GM12878 (cell line): ENCODE results near the gene LHX2. TPM values are rescaled to one million over a fixed set of nuclear protein-coding genes. Genes with fewer than 3 reads are reported as not detected.

Experiments used
- ATAC-seq: fragments of 200-7000 bp; cut with Tn5 transposase; 3 replicates; pipeline ENCODE4 v1.9.1; 2020; ENCODE audit warnings: mild to moderate bottlenecking, moderate library complexity
- BruUV-seq: library from RNA; stranded (reverse); fragments of 400-500 nt; replicated peaks from 2 replicates; lab custom pipeline; 2021; lab: Mats Ljungman, UMichigan
- CTCF ChIA-PET: fragments of 300-600 bp; sonication (Branson Sonifier 250); formaldehyde crosslinking; extraction: SDS; loops from one replicate; lab custom pipeline; 2021; ENCODE audit warnings: inconsistent platforms; lab: Yijun Ruan, JAX
- POLR2A ChIA-PET: fragments of 350-600 bp; formaldehyde crosslinking; extraction: SDS; loops from one replicate; lab custom pipeline; 2021; ENCODE audit warnings: inconsistent platforms; lab: Charles Lee
- RAD21 ChIA-PET: fragments of 300-600 bp; sonication (Branson Sonifier 250); formaldehyde crosslinking; loops from one replicate; lab custom pipeline; 2023; ENCODE audit warnings: antibody characterized with exemption; ENCODE audit not compliant: unreplicated experiment; lab: Charles Lee
- SMC1A ChIA-PET: fragments of 300-600 bp; sonication (Branson Sonifier 250); formaldehyde crosslinking; loops from one replicate; lab custom pipeline; 2023; ENCODE audit not compliant: unreplicated experiment, uncharacterized antibody; lab: Charles Lee
- DNase-seq: peaks from one replicate; pipeline ENCODE4 v3.0.0-alpha.2; 2011; ENCODE audit warnings: low read depth, low spot score
- FAIRE-seq: peaks from 3 replicates; lab custom pipeline; 2011; peaks lifted over from hg19 to GRCh38; lab: Jason Lieb, UNC
- H2AFZ ChIP-seq: 2 replicates; pipeline ENCODE4 v1.6.0; 2011; ENCODE audit warnings: low read depth, low read length, control low read depth; ENCODE audit not compliant: control insufficient read depth
- H3K27ac ChIP-seq: 2 replicates; pipeline ENCODE4 v1.5.1; 2011; ENCODE audit warnings: control low read depth; ENCODE audit not compliant: control insufficient read depth, insufficient read depth
- H3K27me3 ChIP-seq, 2 experiments: replicated peaks in 1 of 2; 2 replicates each; pipeline versions ENCODE4 v1.6.0 to v1.6.1; 2011; ENCODE audit warnings: low read length in 1 of 2; ENCODE audit not compliant: control insufficient read depth in 2 of 2, insufficient read depth in 2 of 2
- H3K36me3 ChIP-seq, 2 experiments: 2 replicates each; pipeline ENCODE4 v1.5.1; 2011; ENCODE audit warnings: low read length in 1 of 2; ENCODE audit not compliant: control insufficient read depth in 2 of 2, insufficient read depth in 2 of 2
- H3K4me1 ChIP-seq: 2 replicates; pipeline ENCODE4 v1.6.1; 2011; ENCODE audit warnings: mild to moderate bottlenecking, low read length, moderate library complexity, mixed read lengths; ENCODE audit not compliant: control insufficient read depth, insufficient read depth
- H3K4me2 ChIP-seq: 2 replicates; pipeline ENCODE4 v1.6.0; 2011; ENCODE audit warnings: control low read depth; ENCODE audit not compliant: control insufficient read depth, insufficient read depth
- H3K4me3 ChIP-seq: fragments of 200-600 bp; sonication (generic); 2 replicates; pipeline ENCODE4 v1.5.1; 2016
- H3K79me2 ChIP-seq: 2 replicates; pipeline ENCODE4 v1.6.0; 2011; ENCODE audit warnings: low read length; ENCODE audit not compliant: control insufficient read depth, insufficient read depth
- H3K9ac ChIP-seq: 2 replicates; pipeline ENCODE4 v1.8.0; 2011; ENCODE audit warnings: low read length, control low read depth, mixed read lengths; ENCODE audit not compliant: control insufficient read depth, insufficient read depth
- H3K9me3 ChIP-seq: replicated peaks from 3 replicates; pipeline ENCODE4 v1.5.1; 2011; ENCODE audit warnings: mild to moderate bottlenecking, low read length; ENCODE audit not compliant: control insufficient read depth, insufficient read depth
- H4K20me1 ChIP-seq: 2 replicates; pipeline ENCODE4 v1.6.0; 2011; ENCODE audit not compliant: control insufficient read depth, insufficient read depth
- ETV6 ChIP-seq, 2 experiments: fragments of 450-650 bp in 1 of 2; IDR thresholded peaks in 1 of 2; conservative IDR thresholded peaks in 1 of 2; 2 replicates each; pipeline ENCODE4 v1.6.1; 2014; ENCODE audit warnings: antibody characterized with exemption in 1 of 2, borderline replicate concordance in 1 of 2, low read depth in 1 of 2, mild to moderate bottlenecking in 1 of 2, moderate library complexity in 1 of 2
- EZH2 ChIP-seq: IDR thresholded peaks from 2 replicates; pipeline ENCODE4 v1.6.1; 2012; ENCODE audit warnings: low read depth, mild to moderate bottlenecking, control low read depth, inconsistent platforms, low read length, borderline replicate concordance; ENCODE audit not compliant: control insufficient read depth
- HDAC6 ChIP-seq: fragments of 200-600 bp; sonication (generic); IDR thresholded peaks from one replicate; pipeline ENCODE4 v1.8.0; 2017; ENCODE audit warnings: antibody characterized with exemption; ENCODE audit not compliant: unreplicated experiment
- RAD51 ChIP-seq: fragments of 450-650 bp; IDR thresholded peaks from 2 replicates; pipeline ENCODE4 v1.6.1; 2016; ENCODE audit warnings: moderate library complexity, mild to moderate bottlenecking, inconsistent platforms
- SMAD5 ChIP-seq: IDR thresholded peaks from 2 replicates; pipeline ENCODE4 v1.6.1; 2016; ENCODE audit warnings: antibody characterized with exemption, low read depth
- SUPT20H ChIP-seq: IDR thresholded peaks from 2 replicates; pipeline ENCODE4 v1.6.1; 2011; ENCODE audit warnings: low read depth, mild to moderate bottlenecking, low read length, moderate library complexity, borderline replicate concordance; ENCODE audit not compliant: control insufficient read depth
- ZBED1 ChIP-seq: IDR thresholded peaks from 2 replicates; pipeline ENCODE4 v1.6.1; 2016; ENCODE audit warnings: borderline replicate concordance
- WGBS: methylation state at CpG from one replicate; pipeline ENCODE4 v1.1.6; 2016; ENCODE audit warnings: low lambda C conversion rate; ENCODE audit not compliant: insufficient replicate concordance, insufficient coverage; ENCODE audit errors: missing lambda C conversion rate; 5-methylcytosine and 5-hydroxymethylcytosine counted together
- in situ Hi-C: fragments of 300-500 bp; cut with MboI; formaldehyde crosslinking; loops from 9 replicates; pipeline ENCODE4 v1.14.3; 2018; ENCODE audit warnings: mixed read lengths
- intact Hi-C: fragments of 100-400 bp; cut with micrococcal nuclease; formaldehyde crosslinking; loops from one replicate; pipeline ENCODE4 v1.14.2; 2022; ENCODE audit not compliant: unreplicated experiment
- polyA plus RNA-seq, 11 experiments: library from polyadenylated mRNA; depleted of rRNA in 4 of 11; unstranded in 6 of 11; stranded (reverse) in 5 of 11; fragments of >200 nt; fragmentation: Nextera tagmentation in 4 of 11; fragmentation: Illumina TruSeq in 1 of 11; extraction: Ambion mirVana in 4 of 11; extraction: Trizol in 1 of 11; gene quantifications; 1 replicate in 1 of 11; 2 replicates in 10 of 11; pipeline versions ENCODE4 v1.2.1 to v1.2.3, GENCODE V29; 2011 to 2016; ENCODE audit warnings: inconsistent platforms in 2 of 11, missing spikeins in 2 of 11, low read depth in 1 of 11
- total RNA-seq, 4 experiments: library from RNA; depleted of rRNA in 3 of 4; stranded (reverse); fragments of >200 nt in 3 of 4; fragmentation: Illumina TruSeq in 1 of 4; extraction: Trizol in 1 of 4; gene quantifications; 2 replicates each; pipeline versions ENCODE4 v1.2.1 to v1.2.3, GENCODE V29; 2013 to 2021
- TF ChIP-seq, protein P1 (sequence below): fragments of 450-650 bp; IDR thresholded peaks from 2 replicates; pipeline ENCODE4 v1.6.1; 2018; ENCODE audit warnings: borderline replicate concordance, mild to moderate bottlenecking; ENCODE audit not compliant: partially characterized antibody
- TF ChIP-seq, protein P2 (sequence below): fragments of 450-650 bp; IDR thresholded peaks from 2 replicates; pipeline ENCODE4 v1.6.1; 2017; ENCODE audit warnings: mild to moderate bottlenecking, moderate library complexity
- TF ChIP-seq, protein P3 (sequence below): fragments of 450-650 bp; IDR thresholded peaks from 2 replicates; pipeline ENCODE4 v1.6.1; 2016; ENCODE audit warnings: mild to moderate bottlenecking
- TF ChIP-seq, protein P4 (sequence below): IDR thresholded peaks from 2 replicates; pipeline ENCODE4 v1.6.1; 2012; ENCODE audit warnings: low read length, inconsistent platforms

Gene LHX2
- total and polyA plus RNA-seq, 10 of the 15 experiments (the other 5 are each of a cell fraction or from before 2014, with no cell fraction given): 0.82 to 69.8 (median 5.3) TPM

DNA sequence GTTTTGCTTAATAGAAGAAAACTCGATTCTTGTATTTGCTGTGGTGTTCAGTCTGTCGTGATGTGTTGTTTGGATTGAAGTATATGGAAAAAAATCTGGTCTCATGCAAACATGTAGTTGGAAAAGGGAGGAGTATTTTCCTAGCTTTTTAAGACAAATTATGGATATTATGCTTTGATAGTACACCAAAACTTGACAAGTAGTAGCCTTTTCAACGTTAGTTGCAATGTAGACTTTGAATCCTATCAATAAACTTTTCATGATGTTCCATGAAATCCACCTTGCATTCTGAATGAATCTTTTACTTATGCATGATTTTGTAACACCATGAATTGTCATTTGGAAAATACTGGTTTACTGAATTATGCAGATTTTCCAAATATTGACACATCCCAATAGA lies 64.2 kb downstream of the LHX2 start:
- CTCF ChIA-PET: no interaction called here
- SMC1A ChIA-PET: interaction anchor here (1.0 kb wide), 1 partner anchor 18 kb away, joined by 3 read pairs; no protein-coding TSS in a partner anchor
- WGBS: 32% methylated on average over 3 of the region's 3 CpGs
- Histone ChIP-seq H3K36me3 (no peaks in the 10 kb centered on the region), H3K9me3 (no peaks in the 10 kb centered on the region), H2AFZ (no peak overlapping the region), H3K9ac (no peak overlapping the region), H4K20me1 (no peaks in the 10 kb centered on the region), H3K4me1 (no peaks in the 10 kb centered on the region), H3K79me2 (no peaks in the 10 kb centered on the region)
- POLR2A ChIA-PET: no interaction called here
- intact Hi-C loops: no loop called here
- RAD21 ChIA-PET: no interaction called here
- no peak for FAIRE-seq
- BruUV-seq: no TSS peak
- in situ Hi-C loops: no loop called here
- no peak for ATAC-seq
- TF ChIP-seq, protein P1, sequence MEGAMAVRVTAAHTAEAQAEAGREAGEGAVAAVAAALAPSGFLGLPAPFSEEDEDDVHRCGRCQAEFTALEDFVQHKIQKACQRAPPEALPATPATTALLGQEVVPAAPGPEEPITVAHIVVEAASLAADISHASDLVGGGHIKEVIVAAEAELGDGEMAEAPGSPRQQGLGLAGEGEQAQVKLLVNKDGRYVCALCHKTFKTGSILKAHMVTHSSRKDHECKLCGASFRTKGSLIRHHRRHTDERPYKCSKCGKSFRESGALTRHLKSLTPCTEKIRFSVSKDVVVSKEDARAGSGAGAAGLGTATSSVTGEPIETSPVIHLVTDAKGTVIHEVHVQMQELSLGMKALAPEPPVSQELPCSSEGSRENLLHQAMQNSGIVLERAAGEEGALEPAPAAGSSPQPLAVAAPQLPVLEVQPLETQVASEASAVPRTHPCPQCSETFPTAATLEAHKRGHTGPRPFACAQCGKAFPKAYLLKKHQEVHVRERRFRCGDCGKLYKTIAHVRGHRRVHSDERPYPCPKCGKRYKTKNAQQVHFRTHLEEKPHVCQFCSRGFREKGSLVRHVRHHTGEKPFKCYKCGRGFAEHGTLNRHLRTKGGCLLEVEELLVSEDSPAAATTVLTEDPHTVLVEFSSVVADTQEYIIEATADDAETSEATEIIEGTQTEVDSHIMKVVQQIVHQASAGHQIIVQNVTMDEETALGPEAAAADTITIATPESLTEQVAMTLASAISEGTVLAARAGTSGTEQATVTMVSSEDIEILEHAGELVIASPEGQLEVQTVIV: no peak
- TF ChIP-seq ETV6 (conservative IDR thresholded peaks at IDR 0.05 in 1 of 2, IDR thresholded peaks at IDR 0.05 in 1 of 2; ENCODE audit: borderline replicate concordance in 1 of 2, low read depth in 1 of 2) (no peak), HDAC6 (no peak), ZBED1 (no peak), SUPT20H (no peak), RAD51 (no peak), EZH2 (no peak), SMAD5 (no peak)
- TF ChIP-seq, protein P2, sequence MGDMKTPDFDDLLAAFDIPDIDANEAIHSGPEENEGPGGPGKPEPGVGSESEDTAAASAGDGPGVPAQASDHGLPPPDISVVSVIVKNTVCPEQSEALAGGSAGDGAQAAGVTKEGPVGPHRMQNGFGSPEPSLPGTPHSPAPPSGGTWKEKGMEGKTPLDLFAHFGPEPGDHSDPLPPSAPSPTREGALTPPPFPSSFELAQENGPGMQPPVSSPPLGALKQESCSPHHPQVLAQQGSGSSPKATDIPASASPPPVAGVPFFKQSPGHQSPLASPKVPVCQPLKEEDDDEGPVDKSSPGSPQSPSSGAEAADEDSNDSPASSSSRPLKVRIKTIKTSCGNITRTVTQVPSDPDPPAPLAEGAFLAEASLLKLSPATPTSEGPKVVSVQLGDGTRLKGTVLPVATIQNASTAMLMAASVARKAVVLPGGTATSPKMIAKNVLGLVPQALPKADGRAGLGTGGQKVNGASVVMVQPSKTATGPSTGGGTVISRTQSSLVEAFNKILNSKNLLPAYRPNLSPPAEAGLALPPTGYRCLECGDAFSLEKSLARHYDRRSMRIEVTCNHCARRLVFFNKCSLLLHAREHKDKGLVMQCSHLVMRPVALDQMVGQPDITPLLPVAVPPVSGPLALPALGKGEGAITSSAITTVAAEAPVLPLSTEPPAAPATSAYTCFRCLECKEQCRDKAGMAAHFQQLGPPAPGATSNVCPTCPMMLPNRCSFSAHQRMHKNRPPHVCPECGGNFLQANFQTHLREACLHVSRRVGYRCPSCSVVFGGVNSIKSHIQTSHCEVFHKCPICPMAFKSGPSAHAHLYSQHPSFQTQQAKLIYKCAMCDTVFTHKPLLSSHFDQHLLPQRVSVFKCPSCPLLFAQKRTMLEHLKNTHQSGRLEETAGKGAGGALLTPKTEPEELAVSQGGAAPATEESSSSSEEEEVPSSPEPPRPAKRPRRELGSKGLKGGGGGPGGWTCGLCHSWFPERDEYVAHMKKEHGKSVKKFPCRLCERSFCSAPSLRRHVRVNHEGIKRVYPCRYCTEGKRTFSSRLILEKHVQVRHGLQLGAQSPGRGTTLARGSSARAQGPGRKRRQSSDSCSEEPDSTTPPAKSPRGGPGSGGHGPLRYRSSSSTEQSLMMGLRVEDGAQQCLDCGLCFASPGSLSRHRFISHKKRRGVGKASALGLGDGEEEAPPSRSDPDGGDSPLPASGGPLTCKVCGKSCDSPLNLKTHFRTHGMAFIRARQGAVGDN: no peak
- TF ChIP-seq, protein P3, sequence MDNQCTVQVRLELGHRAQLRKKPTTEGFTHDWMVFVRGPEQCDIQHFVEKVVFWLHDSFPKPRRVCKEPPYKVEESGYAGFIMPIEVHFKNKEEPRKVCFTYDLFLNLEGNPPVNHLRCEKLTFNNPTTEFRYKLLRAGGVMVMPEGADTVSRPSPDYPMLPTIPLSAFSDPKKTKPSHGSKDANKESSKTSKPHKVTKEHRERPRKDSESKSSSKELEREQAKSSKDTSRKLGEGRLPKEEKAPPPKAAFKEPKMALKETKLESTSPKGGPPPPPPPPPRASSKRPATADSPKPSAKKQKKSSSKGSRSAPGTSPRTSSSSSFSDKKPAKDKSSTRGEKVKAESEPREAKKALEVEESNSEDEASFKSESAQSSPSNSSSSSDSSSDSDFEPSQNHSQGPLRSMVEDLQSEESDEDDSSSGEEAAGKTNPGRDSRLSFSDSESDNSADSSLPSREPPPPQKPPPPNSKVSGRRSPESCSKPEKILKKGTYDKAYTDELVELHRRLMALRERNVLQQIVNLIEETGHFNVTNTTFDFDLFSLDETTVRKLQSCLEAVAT: no peak
- TF ChIP-seq, protein P4, sequence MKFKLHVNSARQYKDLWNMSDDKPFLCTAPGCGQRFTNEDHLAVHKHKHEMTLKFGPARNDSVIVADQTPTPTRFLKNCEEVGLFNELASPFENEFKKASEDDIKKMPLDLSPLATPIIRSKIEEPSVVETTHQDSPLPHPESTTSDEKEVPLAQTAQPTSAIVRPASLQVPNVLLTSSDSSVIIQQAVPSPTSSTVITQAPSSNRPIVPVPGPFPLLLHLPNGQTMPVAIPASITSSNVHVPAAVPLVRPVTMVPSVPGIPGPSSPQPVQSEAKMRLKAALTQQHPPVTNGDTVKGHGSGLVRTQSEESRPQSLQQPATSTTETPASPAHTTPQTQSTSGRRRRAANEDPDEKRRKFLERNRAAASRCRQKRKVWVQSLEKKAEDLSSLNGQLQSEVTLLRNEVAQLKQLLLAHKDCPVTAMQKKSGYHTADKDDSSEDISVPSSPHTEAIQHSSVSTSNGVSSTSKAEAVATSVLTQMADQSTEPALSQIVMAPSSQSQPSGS: no peak
- TF ChIP-seq, all 136 proteins: peak for 0
- H3K27me3 ChIP-seq: peaks cover 0 to 3% of the 10 kb centered on the region in 2 experiments; a peak in 1 of 4 replicates
- H3K4me2 ChIP-seq: no peak overlapping the region
- no peak overlapping the region for H3K27ac ChIP-seq
- H3K4me3 ChIP-seq: no peak overlapping the region
- DNase-seq: no peak
